ENCODE measurements around the gene DOCK8.

The DOCK8 gene

GRCh38 chr9:266228-266627 is 51.6 kb downstream of the DOCK8 start:
- DNase-seq (ENCODE audit: low read depth in 2 of 2), result no peak

- no peak for DNase-seq (ENCODE audit: low read depth in 2 of 2)
Measured at GRCh38 chr9:268616-269015, 54.0 kb downstream of the DOCK8 start.

GRCh38 chr9:269081-269711 is 54.5 kb downstream of the DOCK8 start:
- DNase-seq (ENCODE audit: low read depth in 2 of 2), result no peak

DNA sequence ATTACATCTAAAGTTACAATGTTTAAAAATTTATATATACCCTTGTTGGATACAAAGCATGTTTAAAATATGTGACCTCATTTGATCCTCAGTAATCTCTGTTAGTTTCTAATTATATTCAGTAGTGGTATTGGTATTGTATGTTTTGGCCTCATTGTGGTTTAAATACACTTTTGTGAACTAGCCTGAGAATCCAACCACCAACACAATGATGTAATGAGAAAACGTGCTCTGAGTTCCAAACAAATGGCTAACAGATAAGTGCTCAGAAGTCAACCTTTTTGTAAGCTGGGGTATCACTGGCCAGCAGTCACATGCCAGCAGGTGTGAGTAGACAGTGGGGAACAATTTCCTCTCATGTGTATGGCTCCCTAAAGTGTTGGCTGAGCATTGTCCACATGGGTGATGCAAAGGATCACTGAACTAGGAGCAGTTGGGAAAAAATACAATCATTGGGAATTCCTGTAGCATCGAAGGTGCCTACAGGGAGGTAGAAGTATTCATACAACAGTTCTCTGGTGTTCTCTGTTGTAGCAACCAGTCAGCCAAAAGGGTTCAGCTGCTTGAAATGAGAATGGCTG is 56.1 kb downstream of the DOCK8 start:
- DNase-seq (ENCODE audit: low read depth in 2 of 2), result no peak

GRCh38 chr9:272251-273213 is 57.9 kb downstream of the DOCK8 start:
- no peak for DNase-seq (ENCODE audit: low read depth in 2 of 2)

GRCh38 chr9:274406-274805 is 59.7 kb downstream of the DOCK8 start:
- DNase-seq (ENCODE audit: low read depth in 2 of 2), result no peak

- DNase-seq (ENCODE audit: low read depth in 2 of 2), result no peak
Measured at GRCh38 chr9:277601-278295, 63.1 kb downstream of the DOCK8 start.

- no peak for DNase-seq (ENCODE audit: low read depth in 2 of 2)
Measured at GRCh38 chr9:278651-279050, 64.0 kb downstream of the DOCK8 start.

GRCh38 chr9:279674-280073 is 65.0 kb downstream of the DOCK8 start:
- no peak for DNase-seq (ENCODE audit: low read depth in 2 of 2)

DNA sequence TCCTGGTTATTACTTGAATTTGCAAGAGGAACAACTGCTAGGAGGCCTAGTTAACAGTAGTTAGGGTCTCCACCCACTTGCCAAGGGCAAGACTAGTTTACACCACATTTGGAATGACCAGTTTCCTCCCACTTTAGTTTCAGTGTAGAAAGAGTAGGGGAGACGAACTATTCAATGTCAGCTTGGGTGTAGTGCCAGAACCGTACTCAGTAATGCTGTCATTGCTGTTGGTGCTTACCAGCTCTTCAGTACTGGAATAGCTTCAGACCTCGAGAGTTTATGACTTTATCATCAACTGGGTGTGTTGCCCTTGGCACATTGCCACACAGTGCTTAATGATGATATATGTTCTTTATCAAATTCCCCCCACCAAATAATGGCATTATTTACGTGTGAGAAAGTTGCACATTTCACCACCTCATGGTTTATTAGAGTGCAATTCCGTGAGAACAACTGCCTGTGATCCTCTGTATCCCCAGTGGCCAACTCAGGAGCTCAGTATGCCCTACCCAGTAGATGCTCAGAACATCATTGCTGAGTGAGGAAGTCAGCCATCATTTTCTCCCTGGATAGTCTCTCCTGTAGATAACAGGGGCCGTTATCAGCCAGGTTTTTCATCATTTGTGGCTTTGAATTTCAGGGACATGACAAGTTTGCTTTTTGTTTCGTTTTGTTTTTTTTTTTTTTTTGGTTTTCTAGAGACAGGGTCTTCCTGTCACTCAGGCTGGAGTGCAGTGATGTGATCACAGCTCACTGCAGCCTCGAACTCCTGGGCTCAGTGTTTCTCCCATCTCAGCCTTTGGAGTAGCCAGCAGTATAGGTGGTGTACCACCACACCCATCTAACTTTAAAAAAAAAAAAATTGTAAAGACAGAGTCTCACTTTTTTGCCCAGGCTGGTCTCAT is 67.3 kb downstream of the DOCK8 start:
- no peak for DNase-seq (ENCODE audit: low read depth in 2 of 2)

DNA sequence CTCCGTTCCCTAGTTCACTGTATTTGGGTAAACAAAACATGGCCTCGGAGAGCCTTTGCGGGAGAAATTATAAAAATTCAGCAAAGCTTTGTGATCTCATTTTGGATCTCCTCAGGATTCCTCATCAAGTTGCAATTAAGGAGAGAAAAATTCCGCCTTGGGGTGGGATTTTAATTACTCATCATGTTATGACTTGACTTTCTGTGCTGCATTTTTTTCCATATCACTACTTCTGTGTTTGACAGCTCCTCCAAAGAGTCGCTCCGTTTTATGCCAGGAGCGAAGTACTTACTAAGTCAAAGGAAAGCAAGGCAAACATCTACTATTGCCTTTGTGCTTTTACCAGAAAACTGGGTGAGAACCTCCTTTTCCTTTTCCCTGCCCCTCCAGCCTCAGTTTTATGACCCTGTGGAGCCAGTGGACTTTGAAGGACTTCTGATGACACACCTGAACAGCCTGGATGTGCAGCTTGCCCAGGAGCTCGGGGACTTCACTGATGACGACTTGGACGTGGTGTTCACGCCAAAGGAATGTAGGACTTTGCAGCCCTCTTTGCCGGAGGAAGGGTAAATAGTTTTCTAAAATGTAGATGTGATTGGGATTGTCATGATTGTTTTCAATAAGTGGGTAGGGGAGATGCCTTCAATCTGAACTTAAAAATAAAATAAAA is 71.5 kb downstream of the DOCK8 start:
- no peak for DNase-seq (ENCODE audit: low read depth in 2 of 2)

- no peak for DNase-seq (ENCODE audit: low read depth in 2 of 2)
Measured at GRCh38 chr9:289121-289520, 74.5 kb downstream of the DOCK8 start.

- DNase-seq (ENCODE audit: low read depth in 2 of 2), result no peak
Measured at GRCh38 chr9:292915-293314, 78.2 kb downstream of the DOCK8 start.

DNA sequence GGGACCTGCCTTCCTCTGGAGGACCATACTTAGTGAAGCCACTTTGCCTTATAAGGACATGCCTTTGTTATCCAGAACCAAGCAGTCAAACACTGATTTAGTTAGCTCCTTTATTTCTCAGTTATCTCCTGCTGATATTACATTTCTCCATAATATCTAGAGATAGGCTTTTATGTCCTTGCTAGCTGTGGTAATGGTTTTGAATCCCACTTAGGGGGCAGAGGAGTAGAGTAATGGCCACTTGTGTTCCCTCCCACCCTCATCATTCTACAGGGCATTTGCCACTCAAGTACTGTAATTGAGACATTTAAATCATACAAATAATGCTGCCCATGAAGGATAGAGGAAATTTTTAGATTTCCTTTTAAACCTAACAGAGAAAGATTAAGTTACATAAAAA is 80.9 kb downstream of the DOCK8 start:
- DNase-seq (ENCODE audit: low read depth in 2 of 2), result no peak

DNA sequence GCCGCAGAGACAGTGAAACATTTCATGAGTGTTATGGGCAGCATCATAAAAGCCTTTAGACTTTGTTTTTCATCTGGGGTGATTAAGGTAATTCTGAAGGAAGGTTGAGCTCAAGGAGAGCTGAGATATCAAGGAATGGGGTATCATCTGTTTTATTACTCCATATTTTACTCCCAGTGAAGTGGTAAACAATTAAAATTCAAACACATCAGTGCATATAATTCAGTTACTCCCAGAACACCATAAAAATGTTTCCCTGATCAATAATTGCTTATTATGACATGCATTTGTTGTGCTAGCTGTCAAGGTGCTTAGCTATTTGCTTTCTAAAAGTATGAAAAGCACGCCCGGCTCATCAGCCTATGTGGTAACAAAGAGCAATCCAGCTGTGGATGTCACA is 81.7 kb downstream of the DOCK8 start:
- DNase-seq (ENCODE audit: low read depth in 2 of 2), result no peak

DNA sequence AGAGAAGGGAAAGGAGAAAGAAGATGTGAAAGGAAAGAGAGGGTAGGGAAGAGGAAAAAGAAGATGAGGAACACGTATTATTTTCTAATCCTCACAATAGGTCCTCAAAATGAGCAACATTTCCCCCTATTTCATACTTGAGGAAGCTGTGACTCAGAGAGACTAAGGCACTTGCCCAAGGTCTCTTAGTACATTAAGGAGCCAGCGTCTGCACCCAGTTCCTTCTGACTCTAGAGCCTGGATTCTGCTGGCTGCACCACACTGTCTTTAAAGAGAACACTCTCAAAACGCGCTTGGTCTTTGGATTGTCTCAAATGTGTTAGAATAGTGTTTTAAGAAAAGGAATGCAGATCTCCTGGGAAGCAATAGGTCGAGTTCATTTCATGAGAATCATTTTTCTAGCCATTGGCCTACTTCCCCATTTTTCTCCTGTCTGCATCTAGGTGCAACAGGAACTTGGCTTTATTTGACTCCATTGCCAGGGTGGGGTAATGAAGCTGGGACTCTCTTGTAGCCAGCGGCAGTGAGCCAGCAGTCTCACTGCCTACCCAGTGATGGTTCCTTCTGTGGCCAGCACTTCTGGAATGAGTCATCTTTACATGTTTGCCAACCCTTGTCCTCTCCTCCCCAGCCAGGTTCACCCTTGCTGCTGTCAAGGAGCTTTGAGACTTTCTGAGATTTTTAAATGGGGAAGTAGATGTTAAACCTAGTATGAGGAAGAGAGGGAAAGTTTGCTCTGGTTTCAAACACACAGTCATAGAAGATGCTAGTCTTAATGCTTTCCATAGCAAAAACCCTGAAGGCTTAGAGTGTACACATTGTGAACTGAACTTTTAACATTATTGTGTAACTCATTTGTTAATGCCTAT is 82.7 kb downstream of the DOCK8 start:
- DNase-seq (ENCODE audit: low read depth in 2 of 2), result no peak

GRCh38 chr9:303502-303901 is 88.8 kb downstream of the DOCK8 start:
- DNase-seq (ENCODE audit: low read depth in 2 of 2), result no peak

DNA sequence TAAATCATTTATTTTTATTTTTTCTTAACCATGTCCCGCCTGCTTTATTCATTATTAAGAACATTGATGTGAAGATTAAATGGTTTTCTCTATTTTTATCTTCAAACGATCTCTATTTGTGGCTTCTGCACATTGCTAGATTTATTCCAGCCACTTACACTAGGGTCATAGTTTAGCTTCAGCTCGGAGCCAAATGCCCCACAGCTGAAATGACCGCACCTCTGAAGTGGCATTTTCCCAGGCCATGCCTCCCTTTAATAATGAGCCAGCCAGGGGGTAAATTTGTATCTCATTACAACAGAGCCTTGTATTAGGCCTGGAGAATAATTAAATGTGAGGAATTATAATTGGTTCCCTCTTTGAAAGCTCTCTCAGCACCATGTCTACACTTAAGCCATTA is 89.4 kb downstream of the DOCK8 start:
- DNase-seq (ENCODE audit: low read depth in 2 of 2), result no peak

- DNase-seq (ENCODE audit: low read depth in 2 of 2), result no peak
Measured at GRCh38 chr9:304519-305185, 90.0 kb downstream of the DOCK8 start.
